ENCODE results near the gene PTPRO.

DNA sequence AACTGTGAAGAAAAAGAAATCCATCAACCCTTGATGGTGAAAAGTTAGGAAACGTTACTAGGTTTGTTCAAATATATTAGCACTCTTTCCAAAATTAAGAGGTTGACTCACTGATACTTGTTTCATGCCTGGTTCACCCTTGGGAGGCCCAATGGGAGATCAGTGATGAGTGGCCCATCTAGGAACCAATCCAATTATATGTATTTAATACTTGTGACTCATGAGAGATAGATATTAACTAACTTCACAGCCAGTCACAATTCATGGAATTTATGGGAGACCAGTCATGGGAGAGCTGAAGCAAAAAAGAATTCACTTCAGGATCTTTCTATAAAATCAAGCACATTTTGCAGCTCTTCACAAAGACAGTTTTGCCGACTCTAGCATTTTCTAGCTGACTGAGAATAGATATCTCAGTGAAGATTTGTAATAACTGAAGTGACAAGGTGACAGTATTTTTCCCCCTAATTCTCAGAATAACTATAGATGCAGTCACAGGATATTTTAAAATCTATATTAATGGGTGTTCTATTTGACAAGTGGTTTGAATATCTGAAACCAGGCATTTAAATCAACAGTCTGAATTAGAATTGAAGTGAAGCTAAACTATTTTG is 236.7 kb downstream of the PTPRO start:
- TF ChIP-seq, protein P1, sequence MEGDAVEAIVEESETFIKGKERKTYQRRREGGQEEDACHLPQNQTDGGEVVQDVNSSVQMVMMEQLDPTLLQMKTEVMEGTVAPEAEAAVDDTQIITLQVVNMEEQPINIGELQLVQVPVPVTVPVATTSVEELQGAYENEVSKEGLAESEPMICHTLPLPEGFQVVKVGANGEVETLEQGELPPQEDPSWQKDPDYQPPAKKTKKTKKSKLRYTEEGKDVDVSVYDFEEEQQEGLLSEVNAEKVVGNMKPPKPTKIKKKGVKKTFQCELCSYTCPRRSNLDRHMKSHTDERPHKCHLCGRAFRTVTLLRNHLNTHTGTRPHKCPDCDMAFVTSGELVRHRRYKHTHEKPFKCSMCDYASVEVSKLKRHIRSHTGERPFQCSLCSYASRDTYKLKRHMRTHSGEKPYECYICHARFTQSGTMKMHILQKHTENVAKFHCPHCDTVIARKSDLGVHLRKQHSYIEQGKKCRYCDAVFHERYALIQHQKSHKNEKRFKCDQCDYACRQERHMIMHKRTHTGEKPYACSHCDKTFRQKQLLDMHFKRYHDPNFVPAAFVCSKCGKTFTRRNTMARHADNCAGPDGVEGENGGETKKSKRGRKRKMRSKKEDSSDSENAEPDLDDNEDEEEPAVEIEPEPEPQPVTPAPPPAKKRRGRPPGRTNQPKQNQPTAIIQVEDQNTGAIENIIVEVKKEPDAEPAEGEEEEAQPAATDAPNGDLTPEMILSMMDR (conservative IDR thresholded peaks at IDR 0.05; ENCODE audit: low read depth, low read length) = no peak
- no peak for TF ChIP-seq EZH2 (IDR thresholded peaks at IDR 0.05; ENCODE audit: borderline replicate concordance, low read depth, low read length, poor library complexity, severe bottlenecking)

Data from A673 (cell line).